GM12891 (cell line): Measurements from ENCODE around the gene MSTO1.

ENCODE experiments used
- POLR2A ChIP-seq: IDR thresholded peaks from 2 replicates; pipeline ENCODE4 v1.6.1; 2011; ENCODE audit warnings: low read depth, low read length, control low read depth
- POLR2AphosphoS5 ChIP-seq: IDR thresholded peaks from 2 replicates; pipeline ENCODE4 v1.6.1; 2011; ENCODE audit warnings: low read depth, low read length, control low read depth
- POU2F2 ChIP-seq: IDR thresholded peaks from 2 replicates; pipeline ENCODE4 v1.6.1; 2011; ENCODE audit warnings: low read depth, mild to moderate bottlenecking, control low read depth, low read length, moderate library complexity
- TAF1 ChIP-seq: IDR thresholded peaks from 2 replicates; pipeline ENCODE4 v1.6.1; 2011; ENCODE audit warnings: low read depth, low read length, control low read depth

GRCh38 chr1:155648207-155649147 is 38.5 kb downstream of the MSTO1 start:
- TF ChIP-seq TAF1 (no peak), POLR2AphosphoS5 (no peak), POLR2A (no peak), POU2F2 (no peak)
